ENCODE data around the gene TGFB1I1.
"Not testable (repeated sequence)": the region's sequence is repeated elsewhere in the genome, so short reads cannot be mapped to it uniquely, and the experiment has no call there.

Gene TGFB1I1

GRCh38 chr16:31519759-31520431, 47.9 kb downstream of the TGFB1I1 start:
- ATAC-seq: no peak

- no peak for ATAC-seq
These were observed 49.4 kb downstream of the TGFB1I1 start for GRCh38 chr16:31521368-31521767.

GRCh38 chr16:31522071-31522470, 50.1 kb downstream of the TGFB1I1 start:
- no peak for ATAC-seq

GRCh38 chr16:31523768-31524167, 51.8 kb downstream of the TGFB1I1 start:
- not testable (repeated sequence) for ATAC-seq

- no peak for ATAC-seq
These were observed 53.2 kb downstream of the TGFB1I1 start for GRCh38 chr16:31525113-31525512.
